ENCODE measurements around the gene SLC24A4.

The SLC24A4 gene

GRCh38 chr14:92323011-92323915 lies at the start of gene SLC24A4:
SLC24A4 (plus strand) TSS chr14:92323165; CDS start chr14:92323831, 666 bp downstream.
- no peak for DNase-seq

GRCh38 chr14:92273166-92273565 lies 49.8 kb upstream of the SLC24A4 start:
- DNase-seq: no peak

GRCh38 chr14:92274055-92274454 lies 48.9 kb upstream of the SLC24A4 start:
- no peak for DNase-seq

- no peak for DNase-seq
These were observed 46.9 kb upstream of the SLC24A4 start for GRCh38 chr14:92276074-92276473.

- DNase-seq: no peak
These were observed 45.9 kb upstream of the SLC24A4 start for GRCh38 chr14:92277031-92277430.

- no peak for DNase-seq
These were observed 42.3 kb upstream of the SLC24A4 start for GRCh38 chr14:92280554-92281262.

- DNase-seq: no peak
These were observed 40.3 kb upstream of the SLC24A4 start for GRCh38 chr14:92282669-92283068.

- DNase-seq: no peak
These were observed 37.7 kb upstream of the SLC24A4 start for GRCh38 chr14:92285311-92285710.

- DNase-seq: no peak
These were observed 35.0 kb upstream of the SLC24A4 start for GRCh38 chr14:92287987-92288386.

GRCh38 chr14:92288994-92289660 lies 33.8 kb upstream of the SLC24A4 start:
- no peak for DNase-seq

GRCh38 chr14:92292673-92293072 lies 30.3 kb upstream of the SLC24A4 start:
- no peak for DNase-seq

- no peak for DNase-seq
These were observed 28.5 kb upstream of the SLC24A4 start for GRCh38 chr14:92294506-92294905.

GRCh38 chr14:92297818-92298595 lies 25.0 kb upstream of the SLC24A4 start:
- DNase-seq: no peak

GRCh38 chr14:92302481-92302880 lies 20.5 kb upstream of the SLC24A4 start:
- no peak for DNase-seq

- no peak for DNase-seq
These were observed 14.2 kb upstream of the SLC24A4 start for GRCh38 chr14:92308716-92309115.

GRCh38 chr14:92309968-92310530 lies 12.9 kb upstream of the SLC24A4 start:
- DNase-seq: no peak

GRCh38 chr14:92310776-92311375 lies 12.1 kb upstream of the SLC24A4 start:
- DNase-seq: no peak

GRCh38 chr14:92314182-92314581 lies 8.8 kb upstream of the SLC24A4 start:
- DNase-seq: no peak

- no peak for DNase-seq
These were observed 7.7 kb upstream of the SLC24A4 start for GRCh38 chr14:92315050-92315805.

- no peak for DNase-seq
These were observed 6.8 kb upstream of the SLC24A4 start for GRCh38 chr14:92316176-92316575.

- no peak for DNase-seq
These were observed 6.0 kb upstream of the SLC24A4 start for GRCh38 chr14:92316937-92317336.
